Transverse colon (tissue), 4 donors: ENCODE measurements around the gene SLFN14. TPM values are rescaled to one million over a fixed set of nuclear protein-coding genes. Genes with fewer than 3 reads are reported as not detected.

Experiments
- DNase-seq: peaks from one replicate; pipeline ENCODE4 v3.0.0-alpha.2; 2019
- H3K27ac ChIP-seq, 4 donors: fragments of 200-600 bp; sonication (generic); 2 replicates each; pipeline ENCODE4 v1.5.1; 2016 to 2018; ENCODE audit warnings: inconsistent platforms in 4 of 4
- H3K27me3 ChIP-seq: fragments of 200-600 bp; sonication (generic); 2 replicates; pipeline ENCODE4 v1.5.1; 2017; ENCODE audit warnings: inconsistent platforms
- H3K36me3 ChIP-seq, 4 donors: fragments of 200-600 bp; sonication (generic); 2 replicates each; pipeline ENCODE4 v1.5.1; 2017 to 2019; ENCODE audit warnings: inconsistent platforms in 4 of 4
- H3K4me1 ChIP-seq, 4 donors: fragments of 200-600 bp; sonication (generic); 2 replicates each; pipeline ENCODE4 v1.5.1; 2017 to 2020; ENCODE audit warnings: inconsistent platforms in 4 of 4
- H3K4me3 ChIP-seq, 4 donors: fragments of 200-600 bp; sonication (generic); 1 replicate in 1 of 4; 2 replicates in 3 of 4; pipeline versions ENCODE4 v1.5.1 to v1.6.1; 2017 to 2019; ENCODE audit warnings: inconsistent platforms in 4 of 4
- H3K9me3 ChIP-seq, 2 donors: fragments of 200-600 bp; sonication (generic); 2 replicates each; pipeline ENCODE4 v1.5.1; 2017 to 2019; ENCODE audit warnings: inconsistent platforms in 2 of 2
- CTCF ChIP-seq, 5 experiments: fragments of 200-600 bp in 3 of 5; fragments of 450-650 bp in 2 of 5; sonication (generic) in 3 of 5; IDR thresholded peaks; 1 replicate in 2 of 5; 2 replicates in 3 of 5; pipeline ENCODE4 v1.5.1; 2016 to 2017; ENCODE audit warnings: antibody characterized with exemption in 5 of 5, inconsistent platforms in 3 of 5, mild to moderate bottlenecking in 2 of 5, moderate library complexity in 1 of 5
- EP300 ChIP-seq: sonication (generic); formaldehyde crosslinking; IDR thresholded peaks from one replicate; pipeline ENCODE4 v1.6.1; 2017; ENCODE audit warnings: antibody characterized with exemption, low read depth
- POLR2A ChIP-seq: fragments of 450-650 bp; IDR thresholded peaks from one replicate; pipeline ENCODE4 v1.6.1; 2016; ENCODE audit warnings: antibody characterized with exemption, mild to moderate bottlenecking, moderate library complexity
- POLR2AphosphoS5 ChIP-seq, 3 donors: sonication (generic); formaldehyde crosslinking; IDR thresholded peaks; one replicate each; pipeline ENCODE4 v1.6.1; 2016; ENCODE audit warnings: antibody characterized with exemption in 3 of 3
- WGBS, 2 donors: methylation state at CpG; one replicate each; pipeline ENCODE4 v1.1.5; 2018; ENCODE audit warnings: low coverage in 1 of 2; 5-methylcytosine and 5-hydroxymethylcytosine counted together
- in situ Hi-C, 4 donors: fragments of 200-750 bp; cut with MboI; loops; one replicate each; pipeline versions ENCODE4 v1.15.0 to v1.15.1; 2017; ENCODE audit warnings: low sequenced_read_pairs in 3 of 4, low pct_ligation_motif_present in 1 of 4, low pct_unique_long_range_greater_than_20kb in 1 of 4
- intact Hi-C: fragments of 100-400 bp; cut with DNase I; formaldehyde crosslinking; loops from one replicate; pipeline ENCODE4 v1.15.1; 2023; ENCODE audit warnings: low total_unique reads
- total RNA-seq, 4 donors: library from RNA; depleted of rRNA; stranded (reverse); fragments of >200 nt; gene quantifications; one replicate each; pipeline ENCODE4 v1.1.0, GENCODE V29; 2016

Gene SLFN14
- total RNA-seq, 4 donors from 2014 or later = not detected

DNA sequence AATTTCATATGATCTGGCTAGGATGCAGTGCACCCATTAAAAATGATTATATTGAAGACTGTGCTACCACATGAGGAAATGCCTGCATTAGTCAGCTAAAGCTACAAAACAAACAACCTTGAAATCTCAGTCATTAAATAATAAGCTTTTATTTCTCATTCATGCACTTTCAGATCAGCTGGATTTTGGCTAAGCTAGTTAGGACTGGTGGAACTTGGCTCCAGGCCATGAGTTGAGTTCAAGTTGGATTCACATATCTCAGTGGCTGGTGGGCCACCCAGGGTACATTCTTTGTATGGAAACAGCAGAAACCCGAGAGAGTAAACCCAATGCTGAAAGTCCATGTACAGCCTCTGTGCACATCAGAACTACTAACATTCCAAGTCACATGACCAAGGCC, 16.8 kb downstream of the SLFN14 start:
- Histone ChIP-seq H3K9me3 (no peaks in the 10 kb centered on the region), H3K4me3 (no peak overlapping the region), H3K36me3 (no peaks in the 10 kb centered on the region), H3K4me1 (peaks cover 0 to 28% (median 6%) of the 10 kb centered on the region in 4 donors), H3K27ac (no peak overlapping the region), H3K27me3 (peaks cover 4% of the 10 kb centered on the region)
- in situ Hi-C loops (loop anchor here in 3 of 4 donors (25.0 kb wide), 3 partner anchors 232 to 1132 kb away; no protein-coding TSS in a partner anchor), intact Hi-C loops (no loop called here)
- WGBS, 2 donors = 63% methylated on average over 1 of the region's 1 CpG; no CpG with 5 or more reads in 1 of the 2 donors
- TF ChIP-seq EP300 = no peak
- no peak for TF ChIP-seq CTCF (IDR thresholded peaks at IDR 0.05)
- TF ChIP-seq POLR2A = no peak
- TF ChIP-seq POLR2AphosphoS5 (IDR thresholded peaks at IDR 0.05) = no peak
- DNase-seq = no peak

- Histone ChIP-seq H3K27ac (no peak overlapping the region), H3K4me3 (no peak overlapping the region), H3K4me1 (peaks cover 0 to 28% (median 6%) of the 10 kb centered on the region in 4 donors), H3K9me3 (no peaks in the 10 kb centered on the region), H3K36me3 (no peaks in the 10 kb centered on the region), H3K27me3 (peaks cover 4% of the 10 kb centered on the region)
- no peak for TF ChIP-seq CTCF (IDR thresholded peaks at IDR 0.05)
- no peak for TF ChIP-seq POLR2A
- TF ChIP-seq EP300 = no peak
- no peak for TF ChIP-seq POLR2AphosphoS5 (IDR thresholded peaks at IDR 0.05)
- intact Hi-C loops = no loop called here
- DNase-seq = no peak
- in situ Hi-C loops = loop anchor here in 3 of 4 donors (25.0 kb wide), 3 partner anchors 231 to 1131 kb away; no protein-coding TSS in a partner anchor
These were observed 17.6 kb downstream of the SLFN14 start for GRCh38 chr17:35542990-35543389.

DNA sequence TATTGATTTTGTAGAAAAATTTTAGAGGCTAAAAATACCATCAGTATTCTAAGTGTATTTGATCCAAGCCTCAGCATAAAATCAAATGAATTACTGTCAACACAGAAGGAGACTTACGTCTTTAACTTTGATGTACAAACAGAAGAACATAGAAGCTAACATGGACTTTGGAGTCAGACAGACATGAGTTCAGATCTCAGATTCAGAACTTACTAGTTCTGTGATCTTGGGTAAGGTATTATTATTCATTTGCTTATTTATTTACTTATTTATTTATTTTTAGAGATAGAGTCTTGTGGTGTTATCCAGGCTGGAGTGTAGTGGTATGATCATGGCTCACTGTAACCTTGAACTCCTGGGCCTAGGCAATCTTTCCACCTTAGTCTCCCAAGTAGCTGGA, 19.2 kb downstream of the SLFN14 start:
- WGBS, 2 donors = 18 to 22% methylated on average over 1 of the region's 1 CpG
- Histone ChIP-seq H3K9me3 (no peaks in the 10 kb centered on the region), H3K27me3 (peaks cover 3% of the 10 kb centered on the region), H3K4me1 (peaks cover 0 to 36% (median 6%) of the 10 kb centered on the region in 4 donors), H3K4me3 (peak overlapping the region in 3 of 4 donors; percentile 19 to 46 (median 24)), H3K36me3 (no peaks in the 10 kb centered on the region), H3K27ac (peak overlapping the region; percentile 52 to 79 (median 69))
- DNase-seq = no peak
- TF ChIP-seq EP300 (no peak), POLR2A (no peak), POLR2AphosphoS5 (IDR thresholded peaks at IDR 0.05) (no peak), CTCF (IDR thresholded peaks at IDR 0.05) (no peak)
- intact Hi-C loops = no loop called here
- in situ Hi-C loops = loop anchor here in 3 of 4 donors (25.0 kb wide), 3 partner anchors 229 to 1129 kb away; no protein-coding TSS in a partner anchor

DNA sequence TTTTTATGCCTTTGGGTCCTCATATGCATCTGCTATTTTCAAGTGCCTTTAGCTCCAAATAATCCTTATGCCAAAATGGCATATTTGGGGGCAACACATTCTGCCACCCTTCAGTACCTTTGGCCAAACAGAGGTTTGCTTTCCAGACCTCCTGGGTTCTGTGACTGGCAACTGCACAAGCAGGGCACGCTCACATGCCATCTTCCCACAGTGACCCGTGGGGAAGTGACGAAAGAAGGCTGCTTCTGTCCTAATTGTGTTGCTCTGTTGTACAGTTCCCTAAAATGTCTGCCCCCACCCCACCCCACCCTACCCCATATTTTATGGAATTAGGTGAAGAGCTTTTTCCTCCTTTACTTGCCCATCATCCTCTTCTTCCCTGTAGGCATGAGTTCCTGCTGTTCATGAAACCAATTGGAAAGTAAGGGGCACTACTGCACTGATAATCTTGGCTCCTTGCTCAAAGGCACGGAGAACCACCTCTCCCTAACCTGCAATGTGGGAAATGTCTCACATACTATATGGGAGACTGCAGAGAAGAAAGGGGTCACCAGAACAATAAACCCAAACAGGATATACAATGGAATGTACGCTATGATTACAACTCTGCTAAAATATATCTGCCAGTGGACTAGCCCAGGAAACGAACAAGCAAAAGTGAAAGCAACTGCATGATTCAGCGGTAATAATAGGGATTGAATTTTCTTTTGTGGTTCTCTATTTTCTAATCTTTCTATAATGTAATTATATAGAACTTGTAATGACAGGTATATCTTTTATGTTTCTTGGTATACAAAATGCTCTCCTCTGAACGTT, 19.8 kb downstream of the SLFN14 start:
- peak; percentile 49 for DNase-seq
- WGBS, 2 donors = 7 to 35% methylated on average over 5 to 8 of the region's 8 CpGs
- in situ Hi-C loops (loop anchor here in 3 of 4 donors (25.0 kb wide), 3 partner anchors 228 to 1128 kb away; no protein-coding TSS in a partner anchor), intact Hi-C loops (no loop called here)
- no peaks in the 10 kb centered on the region for H3K9me3 ChIP-seq
- TF ChIP-seq POLR2AphosphoS5 (IDR thresholded peaks at IDR 0.05) (no peak), POLR2A (no peak), EP300 (no peak), CTCF (IDR thresholded peaks at IDR 0.05) (no peak)
- peaks cover 0 to 36% (median 6%) of the 10 kb centered on the region in 4 donors for H3K4me1 ChIP-seq
- no peaks in the 10 kb centered on the region for H3K36me3 ChIP-seq
- H3K27ac ChIP-seq = peak overlapping the region; percentile 52 to 79 (median 69)
- no peaks in the 10 kb centered on the region for H3K27me3 ChIP-seq
- H3K4me3 ChIP-seq = peak overlapping the region in 3 of 4 donors; percentile 19 to 46 (median 24)
